A673 (cell line): ENCODE measurements around the gene ESR2.

Experiments used
- CTCF ChIP-seq: fragments of 300-800, 200-600 bp; sonication (generic); conservative IDR thresholded peaks from 2 replicates; pipeline ENCODE4 v1.5.1; 2017; ENCODE audit warnings: low read depth, mild to moderate bottlenecking, antibody characterized with exemption, low read length, moderate library complexity, mixed read lengths
- EZH2 ChIP-seq: fragments of 200-600 bp; sonication (generic); IDR thresholded peaks from 2 replicates; pipeline ENCODE4 v1.6.1; 2017; ENCODE audit warnings: borderline replicate concordance, low read depth, mild to moderate bottlenecking, mixed read lengths, antibody characterized with exemption, low read length; ENCODE audit not compliant: poor library complexity, severe bottlenecking

- no peak for TF ChIP-seq CTCF
- no peak for TF ChIP-seq EZH2
Measured at GRCh38 chr14:64074961-64075612, 219.1 kb downstream of the ESR2 start.
